C4-2B (cell line): ENCODE measurements around the gene TOR1B.

Source experiments
- CTCF ChIP-seq: fragments of 450-650 bp; conservative IDR thresholded peaks from 2 replicates; pipeline ENCODE4 v1.5.1; 2017; ENCODE audit warnings: mild to moderate bottlenecking
- ZFX ChIP-seq: fragments of 450-650 bp; IDR thresholded peaks from 2 replicates; pipeline ENCODE4 v1.6.1; 2017

GRCh38 chr9:129851821-129852220 is 48.8 kb downstream of the TOR1B start:
- TF ChIP-seq CTCF (no peak), ZFX (no peak)
